H1 (cell line): Measurements from ENCODE around the gene BIRC5. TPM values are rescaled to one million over a fixed set of nuclear protein-coding genes. Genes with fewer than 3 reads are reported as not detected.
A peak's percentile ranks its signal among the peaks of the same experiment; 100 is the strongest.

Source experiments
- CTCF ChIA-PET: fragments of 300-600 bp; sonication (Branson Sonifier 250); formaldehyde crosslinking; loops from one replicate; lab custom pipeline; 2021; ENCODE audit not compliant: partially characterized antibody; lab: Charles Lee
- POLR2A ChIA-PET: fragments of 300-600 bp; sonication (Branson Sonifier 250); formaldehyde crosslinking; loops from one replicate; lab custom pipeline; 2021; ENCODE audit warnings: inconsistent platforms; ENCODE audit not compliant: partially characterized antibody; lab: Charles Lee
- DNase-seq, 2 experiments: peaks; one replicate each; pipeline versions ENCODE4 v3.0.0 to v3.0.0-alpha.2; 2010 to 2022; ENCODE audit warnings: low spot score in 2 of 2, low read depth in 1 of 2, mixed read lengths in 1 of 2
- FAIRE-seq: peaks from 2 replicates; lab custom pipeline; 2011; peaks lifted over from hg19 to GRCh38; lab: Jason Lieb, UNC
- H2AFZ ChIP-seq: 2 replicates; pipeline ENCODE4 v1.8.1; 2012; ENCODE audit warnings: low read length, inconsistent platforms
- H2AK5ac ChIP-seq: 2 replicates; pipeline ENCODE4 v1.6.1; 2013; ENCODE audit warnings: low read depth, low read length
- H2BK120ac ChIP-seq: replicated peaks from 2 replicates; pipeline ENCODE3; 2013; ENCODE audit warnings: low read depth, low read length, inconsistent platforms
- H2BK12ac ChIP-seq: 2 replicates; pipeline ENCODE4 v1.6.1; 2013; ENCODE audit warnings: low read depth, low read length
- H2BK15ac ChIP-seq: 2 replicates; pipeline ENCODE4 v1.6.1; 2013; ENCODE audit warnings: low read length
- H2BK20ac ChIP-seq: 2 replicates; pipeline ENCODE4 v1.6.1; 2013; ENCODE audit warnings: low read length
- H2BK5ac ChIP-seq: 2 replicates; pipeline ENCODE4 v1.6.1; 2013; ENCODE audit warnings: low read depth, low read length
- H3K14ac ChIP-seq: 2 replicates; pipeline ENCODE4 v1.6.1; 2013; ENCODE audit warnings: inconsistent platforms; ENCODE audit not compliant: insufficient read length
- H3K18ac ChIP-seq: 2 replicates; pipeline ENCODE4 v1.6.1; 2013; ENCODE audit warnings: low read length; ENCODE audit errors: extremely low read depth
- H3K23ac ChIP-seq: 2 replicates; pipeline ENCODE4 v1.6.1; 2013; ENCODE audit warnings: inconsistent platforms; ENCODE audit not compliant: insufficient read length
- H3K23me2 ChIP-seq: 2 replicates; pipeline ENCODE4 v1.6.1; 2013; ENCODE audit warnings: low read depth, low read length
- H3K27ac ChIP-seq: 2 replicates; pipeline ENCODE4 v1.6.1; 2011; ENCODE audit warnings: low read depth, low read length, inconsistent platforms
- H3K27me3 ChIP-seq, 4 experiments: replicated peaks in 1 of 4; 1 replicate in 1 of 4; 2 replicates in 3 of 4; pipeline versions ENCODE4 v1.6.1 to v1.8.1; 2011 to 2013; ENCODE audit warnings: low read length in 3 of 4, mild to moderate bottlenecking in 3 of 4, inconsistent platforms in 2 of 4, mixed read lengths in 2 of 4, moderate library complexity in 1 of 4; ENCODE audit not compliant: control insufficient read depth in 3 of 4, insufficient read depth in 3 of 4; ENCODE audit errors: extremely low read depth in 1 of 4
- H3K36me3 ChIP-seq, 4 experiments: 2 replicates each; pipeline versions ENCODE4 v1.6.1 to v1.8.1; 2011 to 2013; ENCODE audit warnings: mild to moderate bottlenecking in 4 of 4, low read length in 3 of 4, moderate library complexity in 2 of 4, control low read depth in 1 of 4, inconsistent platforms in 1 of 4; ENCODE audit not compliant: insufficient read depth in 4 of 4, control insufficient read depth in 2 of 4
- H3K4ac ChIP-seq: replicated peaks from 2 replicates; pipeline ENCODE3; 2013; ENCODE audit warnings: low read length, low read depth, mixed read lengths, inconsistent platforms; ENCODE audit not compliant: insufficient read length
- H3K4me1 ChIP-seq, 4 experiments: replicated peaks in 1 of 4; 1 replicate in 1 of 4; 2 replicates in 3 of 4; pipeline versions ENCODE4 v1.6.1 to v1.8.1; 2011 to 2013; ENCODE audit warnings: low read length in 3 of 4, inconsistent platforms in 2 of 4, mixed read lengths in 1 of 4; ENCODE audit not compliant: insufficient read depth in 4 of 4, control insufficient read depth in 3 of 4
- H3K4me2 ChIP-seq, 2 experiments: 2 replicates each; pipeline versions ENCODE4 v1.6.1 to v1.8.1; 2011 to 2013; ENCODE audit warnings: low read depth in 2 of 2, low read length in 2 of 2, control low read depth in 1 of 2, inconsistent platforms in 1 of 2, mild to moderate bottlenecking in 1 of 2; ENCODE audit not compliant: insufficient read depth in 1 of 2
- H3K4me3 ChIP-seq, 4 experiments: fragments of 200-600, 300-600 bp in 1 of 4; sonication (generic), shearing (Covaris generic), sonication (Bioruptor Twin) in 1 of 4; 2 replicates each; pipeline versions ENCODE4 v1.5.1 to v1.8.1; 2011 to 2016; ENCODE audit warnings: low read length in 4 of 4, low read depth in 3 of 4, control low read depth in 2 of 4, inconsistent platforms in 2 of 4, mild to moderate bottlenecking in 2 of 4, mixed read lengths in 1 of 4, moderate library complexity in 1 of 4; ENCODE audit not compliant: insufficient read depth in 2 of 4; ENCODE audit errors: extremely low read depth in 1 of 4
- H3K56ac ChIP-seq: replicated peaks from 2 replicates; pipeline ENCODE3; 2013; ENCODE audit warnings: low read depth, mild to moderate bottlenecking, mixed read lengths, low read length, inconsistent platforms; ENCODE audit not compliant: insufficient read length
- H3K79me1 ChIP-seq: 2 replicates; pipeline ENCODE4 v1.6.1; 2013; ENCODE audit warnings: low read depth, low read length, control low read depth
- H3K79me2 ChIP-seq, 2 experiments: 2 replicates each; pipeline versions ENCODE4 v1.6.1 to v1.8.1; 2012 to 2013; ENCODE audit warnings: low read length in 2 of 2, mild to moderate bottlenecking in 2 of 2, inconsistent platforms in 1 of 2; ENCODE audit not compliant: insufficient read depth in 2 of 2, control insufficient read depth in 1 of 2
- H3K9ac ChIP-seq, 4 experiments: replicated peaks in 1 of 4; 1 replicate in 1 of 4; 2 replicates in 3 of 4; pipeline versions ENCODE4 v1.6.1 to v1.8.1; 2011 to 2013; ENCODE audit warnings: low read depth in 3 of 4, low read length in 3 of 4, control low read depth in 2 of 4, mild to moderate bottlenecking in 2 of 4, moderate library complexity in 2 of 4, inconsistent platforms in 1 of 4; ENCODE audit errors: extremely low read depth in 1 of 4
- H3K9me3 ChIP-seq, 2 experiments: 2 replicates each; pipeline versions ENCODE4 v1.6.1 to v1.8.1; 2012 to 2013; ENCODE audit warnings: mild to moderate bottlenecking in 2 of 2, moderate library complexity in 2 of 2, control low read depth in 1 of 2, inconsistent platforms in 1 of 2, low read depth in 1 of 2, low read length in 1 of 2, mixed read lengths in 1 of 2; ENCODE audit not compliant: insufficient read depth in 2 of 2
- H4K20me1 ChIP-seq, 2 experiments: replicated peaks in 1 of 2; 2 replicates each; pipeline versions ENCODE3 to v1.8.1; 2011 to 2013; ENCODE audit warnings: inconsistent platforms in 2 of 2, low read length in 2 of 2, mild to moderate bottlenecking in 1 of 2; ENCODE audit not compliant: insufficient read depth in 2 of 2, control insufficient read depth in 1 of 2
- H4K5ac ChIP-seq: 2 replicates; pipeline ENCODE4 v1.6.1; 2013; ENCODE audit warnings: low read length, low read depth, mixed read lengths, inconsistent platforms; ENCODE audit not compliant: insufficient read length
- H4K8ac ChIP-seq: 2 replicates; pipeline ENCODE4 v1.8.0; 2013; ENCODE audit warnings: mild to moderate bottlenecking, moderate library complexity, low read length, inconsistent platforms; ENCODE audit not compliant: insufficient read depth; ENCODE audit errors: extremely low read depth
- H4K91ac ChIP-seq: replicated peaks from 2 replicates; pipeline ENCODE3; 2013; ENCODE audit warnings: low read length, mixed read lengths, inconsistent platforms; ENCODE audit not compliant: insufficient read length
- CEBPB ChIP-seq: IDR thresholded peaks from 2 replicates; pipeline ENCODE4 v1.6.1; 2012; ENCODE audit warnings: low read depth, low read length
- PHF8 ChIP-seq: fragments of 200-600 bp; sonication (generic); conservative IDR thresholded peaks from 2 replicates; pipeline ENCODE4 v1.7.1; 2012; ENCODE audit warnings: low read depth, mild to moderate bottlenecking, inconsistent platforms, low read length, moderate library complexity
- WGBS, 2 experiments: shearing (Covaris generic) in 1 of 2; methylation state at CpG; one replicate each; pipeline versions ENCODE4 v1.1.6 to v1.1.7; 2013 to 2015; ENCODE audit warnings: low lambda C conversion rate in 2 of 2, mixed read lengths in 2 of 2, inconsistent platforms in 1 of 2, low coverage in 1 of 2, missing lambda C conversion rate in 1 of 2; ENCODE audit not compliant: insufficient replicate concordance in 2 of 2, insufficient coverage in 1 of 2, insufficient read length in 1 of 2; ENCODE audit errors: extremely low coverage in 1 of 2, missing lambda C conversion rate in 1 of 2; 5-methylcytosine and 5-hydroxymethylcytosine counted together
- polyA plus RNA-seq, 7 experiments: library from polyadenylated mRNA; depleted of rRNA in 3 of 7; stranded (reverse) in 5 of 7; unstranded in 2 of 7; fragments of >200 nt in 5 of 7; fragments of 200-250 nt in 2 of 7; gene quantifications; 1 replicate in 5 of 7; 2 replicates in 1 of 7; 4 replicates in 1 of 7; pipeline versions ENCODE4 v1.2.1 to v1.2.3, GENCODE V29; 2011 to 2013; ENCODE audit warnings: missing spikeins in 2 of 7, mixed read lengths in 2 of 7
- total RNA-seq: library from RNA; stranded (reverse); fragmentation: NEBNext Ultra II Directional; extraction: Animal tissue kit (Norgen Biotek cat#: 25700); gene quantifications from 2 replicates; pipeline ENCODE4 v1.2.1, GENCODE V29; 2021

The BIRC5 gene
- total and polyA plus RNA-seq, 2 of the 8 experiments (the other 6 are each of a cell fraction or from before 2014, with no cell fraction given) = 42.2 to 108 TPM

DNA sequence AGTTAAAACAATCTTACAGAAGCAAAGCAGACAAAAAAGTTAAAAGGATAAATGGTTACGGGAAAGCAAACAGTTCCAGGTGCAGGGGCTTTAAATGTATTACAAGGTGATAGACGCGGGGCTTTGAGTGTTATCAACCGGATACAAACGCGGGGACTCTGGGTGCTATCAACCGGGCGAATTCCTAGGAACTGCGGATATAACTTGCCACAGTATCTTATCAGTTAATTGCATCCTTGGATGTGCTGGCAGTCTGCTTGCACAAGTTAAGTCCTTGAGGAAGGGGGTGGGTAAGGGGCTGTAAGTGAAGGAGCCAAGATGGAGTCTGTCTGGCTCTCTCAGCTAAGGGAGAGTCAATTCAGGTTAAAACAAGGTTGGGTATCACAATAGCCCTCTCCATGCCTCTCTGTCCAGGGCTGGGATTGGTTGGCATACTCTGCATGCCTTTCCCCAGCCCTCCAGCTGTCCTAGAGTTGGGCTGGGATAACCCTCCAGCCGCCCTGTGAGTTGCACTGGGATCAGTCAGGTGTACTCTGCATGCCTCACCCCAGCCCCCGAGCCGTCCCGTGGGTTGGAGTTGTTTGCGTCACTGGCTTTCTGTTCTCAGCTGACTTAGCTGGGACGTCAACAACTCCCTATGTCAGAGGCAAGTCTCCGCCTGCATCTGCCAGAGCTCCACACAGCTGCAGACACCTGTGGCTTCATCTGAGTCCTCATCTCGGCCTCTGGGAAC is 58.3 kb downstream of the BIRC5 start:
- Histone ChIP-seq H2AFZ (0 out of 2 replicates have a peak overlapping the region, but pooled peaks have one; percentile 4), H3K9ac (no peak overlapping the region), H3K4me2 (no peak overlapping the region), H3K27ac (no peak overlapping the region; the same call in 1 of the 2 replicates), H3K79me1 (no peaks in the 10 kb centered on the region), H2BK12ac (no peak overlapping the region; the same call in none of the 2 replicates), H4K91ac (no peak overlapping the region), H3K56ac (no peak overlapping the region), H2BK120ac (no peak overlapping the region), H3K14ac (no peak overlapping the region), H3K4me3 (no peak overlapping the region), H3K23me2 (no peaks in the 10 kb centered on the region; the same call in 1 of the 2 replicates), H3K4me1 (peaks cover 16 to 50% (median 39%) of the 10 kb centered on the region in 4 experiments), H3K23ac (no peak overlapping the region), H3K27me3 (peaks cover 0 to 2% (median 0%) of the 10 kb centered on the region in 4 experiments; a peak in 4 of 7 replicates), H4K20me1 (no peaks in the 10 kb centered on the region), H4K8ac (peak overlapping the region; percentile 45; the same call in 1 of the 2 replicates), H2BK5ac (0 out of 2 replicates have a peak overlapping the region, but pooled peaks have one; percentile 9), H2AK5ac (no peak overlapping the region), H4K5ac (no peak overlapping the region), H3K79me2 (no peaks in the 10 kb centered on the region), H3K36me3 (no peaks in the 10 kb centered on the region), H2BK15ac (0 out of 2 replicates have a peak overlapping the region, but pooled peaks have one; percentile 63), H3K4ac (peak overlapping the region; percentile 44), H3K18ac (no peak overlapping the region), H2BK20ac (no peak overlapping the region; the same call in 1 of the 2 replicates), H3K9me3 (no peaks in the 10 kb centered on the region; a peak in 1 of 4 replicates)
- WGBS, 2 experiments = 68% methylated on average over 17 of the region's 17 CpGs; no CpG with 5 or more reads in 1 of the 2 experiments
- CTCF ChIA-PET = interaction anchor here (1.0 to 7.8 kb wide), 4 partner anchors 12 to 149 kb away, joined by 3 to 50 read pairs (median 5); no protein-coding TSS in a partner anchor
- DNase-seq (no peak), FAIRE-seq (peak; percentile 7)
- POLR2A ChIA-PET = interaction anchor here (1.1 to 1.2 kb wide), 2 partner anchors 10 to 42 kb away, joined by 4 to 5 read pairs; no protein-coding TSS in a partner anchor
- no peak for TF ChIP-seq PHF8
- no peak for TF ChIP-seq CEBPB
